ENCODE data around the gene FGD6. TPM values are rescaled to one million over a fixed set of nuclear protein-coding genes. Genes with fewer than 3 reads are reported as not detected.

The FGD6 gene
- total and polyA plus RNA-seq, 4 donors = 2.4 to 26.4 (median 9.0) TPM

GRCh38 chr12:95193139-95193538 is 24.1 kb downstream of the FGD6 start:
- H3K27ac ChIP-seq (ENCODE audit: low read depth in 1 of 2, low read length in 1 of 2) = no peak overlapping the region
- H3K27me3 ChIP-seq (ENCODE audit: control insufficient read depth in 3 of 3, insufficient read depth in 3 of 3, low read length in 2 of 3) = no peaks in the 10 kb centered on the region
- H3K36me3 ChIP-seq (ENCODE audit: control insufficient read depth in 4 of 4, insufficient read depth in 4 of 4, low read length in 4 of 4) = peaks cover 0 to 2% (median 0%) of the 10 kb centered on the region in 4 donors
- TF ChIP-seq CTCF (IDR thresholded peaks at IDR 0.05; ENCODE audit: control extremely low read depth, extremely low read depth) = no peak
- H3K9ac ChIP-seq (ENCODE audit: insufficient read depth in 1 of 2, low read length in 2 of 2) = no peak overlapping the region
- DNase-seq (peak in 1 of 3 donors; percentile 57), ATAC-seq (ENCODE audit: insufficient read depth, low FRiP score) (no peak)
- H3K9me3 ChIP-seq (ENCODE audit: control insufficient read depth in 4 of 4, insufficient read depth in 3 of 4, low read length in 3 of 4) = no peaks in the 10 kb centered on the region
- WGBS, 2 donors = 90% methylated on average over 3 of the region's 3 CpGs
- H3K4me3 ChIP-seq = no peak overlapping the region
- peaks cover 0 to 7% (median 0%) of the 10 kb centered on the region in 5 donors for H3K4me1 ChIP-seq (ENCODE audit: control insufficient read depth in 5 of 5, insufficient read depth in 5 of 5, low read length in 5 of 5)

- TF ChIP-seq CTCF (IDR thresholded peaks at IDR 0.05; ENCODE audit: control extremely low read depth, extremely low read depth) = no peak
- H3K9ac ChIP-seq (ENCODE audit: insufficient read depth in 1 of 2, low read length in 2 of 2) = no peak overlapping the region
- no peak for DNase-seq
Measured at GRCh38 chr12:95192271-95192670, 25.0 kb downstream of the FGD6 start.

GRCh38 chr12:95191060-95191696 is 26.1 kb downstream of the FGD6 start:
- Histone ChIP-seq H3K9ac (ENCODE audit: insufficient read depth in 1 of 2, low read length in 2 of 2) (no peak overlapping the region), H3K36me3 (ENCODE audit: control insufficient read depth in 4 of 4, insufficient read depth in 4 of 4, low read length in 4 of 4) (peaks cover 0 to 2% (median 0%) of the 10 kb centered on the region in 4 donors), H3K27me3 (ENCODE audit: control insufficient read depth in 3 of 3, insufficient read depth in 3 of 3, low read length in 2 of 3) (no peaks in the 10 kb centered on the region), H3K27ac (ENCODE audit: low read depth in 1 of 2, low read length in 1 of 2) (no peak overlapping the region), H3K9me3 (ENCODE audit: control insufficient read depth in 4 of 4, insufficient read depth in 3 of 4, low read length in 3 of 4) (no peaks in the 10 kb centered on the region), H3K4me1 (ENCODE audit: control insufficient read depth in 5 of 5, insufficient read depth in 5 of 5, low read length in 5 of 5) (peaks cover 0 to 7% (median 0%) of the 10 kb centered on the region in 5 donors), H3K4me3 (no peak overlapping the region)
- 79 to 87% methylated on average over 1 of the region's 1 CpG for WGBS, 2 donors
- peak in 1 of 3 donors; percentile 57 for DNase-seq
- TF ChIP-seq CTCF (IDR thresholded peaks at IDR 0.05; ENCODE audit: control extremely low read depth, extremely low read depth) = no peak
- ATAC-seq (ENCODE audit: insufficient read depth, low FRiP score) = no peak

More at GRCh38 chr12:95192271-95192670, 25.0 kb downstream of the FGD6 start:
- peaks cover 0 to 7% (median 0%) of the 10 kb centered on the region in 5 donors for H3K4me1 ChIP-seq (ENCODE audit: control insufficient read depth in 5 of 5, insufficient read depth in 5 of 5, low read length in 5 of 5)
- H3K36me3 ChIP-seq (ENCODE audit: control insufficient read depth in 4 of 4, insufficient read depth in 4 of 4, low read length in 4 of 4) = peaks cover 0 to 2% (median 0%) of the 10 kb centered on the region in 4 donors
- H3K4me3 ChIP-seq = no peak overlapping the region
- ATAC-seq (ENCODE audit: insufficient read depth, low FRiP score) = no peak
- H3K27me3 ChIP-seq (ENCODE audit: control insufficient read depth in 3 of 3, insufficient read depth in 3 of 3, low read length in 2 of 3) = no peaks in the 10 kb centered on the region
- no peaks in the 10 kb centered on the region for H3K9me3 ChIP-seq (ENCODE audit: control insufficient read depth in 4 of 4, insufficient read depth in 3 of 4, low read length in 3 of 4)
- no peak overlapping the region for H3K27ac ChIP-seq (ENCODE audit: low read depth in 1 of 2, low read length in 1 of 2)
